ENCODE results near the gene SSX1. TPM values are rescaled to one million over a fixed set of nuclear protein-coding genes. Genes with fewer than 3 reads are reported as not detected.
"Not testable (repeated sequence)": the region's sequence is repeated elsewhere in the genome, so short reads cannot be mapped to it uniquely, and the experiment has no call there.

SSX1 gene, protein sequence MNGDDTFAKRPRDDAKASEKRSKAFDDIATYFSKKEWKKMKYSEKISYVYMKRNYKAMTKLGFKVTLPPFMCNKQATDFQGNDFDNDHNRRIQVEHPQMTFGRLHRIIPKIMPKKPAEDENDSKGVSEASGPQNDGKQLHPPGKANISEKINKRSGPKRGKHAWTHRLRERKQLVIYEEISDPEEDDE
- not detected for total RNA-seq
- not detected for polyA plus RNA-seq (2013, experiment 1 of 2)
- not detected for polyA plus RNA-seq (2013, experiment 2 of 2)
- long read RNA-seq, experiment 1, result 0 reads
- long read RNA-seq, experiment 2, result 0 reads
- long read RNA-seq, experiment 3, result 0 reads
- long read RNA-seq, experiment 4, result 0 reads

GRCh38 chrX:48255062-48255796 lies at the start of gene SSX1:
Gene SSX1 (plus strand): TSS chrX:48255392. CDS start chrX:48257242, 1,850 bp downstream.
- H3K4me3 Mint-ChIP-seq; H3K9me3 ChIP-seq (ENCODE audit: control insufficient read depth, low read length); H3K4me3 ChIP-seq (ENCODE audit: low read length); DNase-seq; H3K27me3 ChIP-seq (ENCODE audit: control insufficient read depth, insufficient read depth, low read length, poor library complexity, severe bottlenecking); H3K4me1 Mint-ChIP-seq; H3K4me1 ChIP-seq (ENCODE audit: control insufficient read depth, insufficient read depth, low read length); H3K27ac ChIP-seq (ENCODE audit: low read depth, low read length); H3K36me3 ChIP-seq (ENCODE audit: control insufficient read depth, insufficient read depth, low read length); H3K27ac Mint-ChIP-seq; H3K27me3 Mint-ChIP-seq (ENCODE audit: insufficient read depth); H3K9ac ChIP-seq (ENCODE audit: extremely low read depth, low read length, poor library complexity, severe bottlenecking); H3K36me3 Mint-ChIP-seq (ENCODE audit: low read depth): not testable (repeated sequence)
- WGBS, 2 experiments (ENCODE audit: insufficient coverage in 1 of 2, insufficient read length in 1 of 2), result 87 to 100% methylated on average over 1 to 9 of the region's 20 CpGs
- peaks cover 66% of the 10 kb centered on the region for H3K9me3 Mint-ChIP-seq

DNA sequence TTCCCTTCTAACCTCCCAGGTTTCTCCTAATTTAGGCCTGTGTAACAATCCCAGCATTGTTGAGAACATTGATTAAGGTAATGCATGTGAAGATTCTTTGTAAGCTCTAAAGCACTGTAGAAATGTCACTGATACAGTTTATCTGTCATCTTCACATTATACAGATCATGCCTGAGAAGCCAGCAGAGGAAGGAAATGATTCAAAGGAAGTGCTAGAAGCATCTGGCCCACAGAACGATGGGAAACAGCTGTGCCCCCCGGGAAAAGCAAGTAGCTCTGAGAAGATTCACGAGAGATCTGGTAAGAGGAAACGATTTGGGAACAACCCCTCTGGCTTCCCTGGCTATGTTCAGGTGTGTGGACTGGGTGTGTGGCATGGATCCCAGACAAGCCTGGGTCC lies 40.9 kb upstream of the SSX1 start:
- not testable (repeated sequence) for DNase-seq; H3K27ac Mint-ChIP-seq; H3K27me3 Mint-ChIP-seq (ENCODE audit: insufficient read depth); H3K9ac ChIP-seq (ENCODE audit: extremely low read depth, low read length, poor library complexity, severe bottlenecking); H3K27me3 ChIP-seq (ENCODE audit: control insufficient read depth, insufficient read depth, low read length, poor library complexity, severe bottlenecking); H3K36me3 Mint-ChIP-seq (ENCODE audit: low read depth); H3K4me3 Mint-ChIP-seq; H3K9me3 ChIP-seq (ENCODE audit: control insufficient read depth, low read length); H3K4me3 ChIP-seq (ENCODE audit: low read length); H3K4me1 ChIP-seq (ENCODE audit: control insufficient read depth, insufficient read depth, low read length); H3K36me3 ChIP-seq (ENCODE audit: control insufficient read depth, insufficient read depth, low read length); H3K4me1 Mint-ChIP-seq; H3K27ac ChIP-seq (ENCODE audit: low read depth, low read length)
- WGBS, 2 experiments (ENCODE audit: insufficient coverage in 1 of 2, insufficient read length in 1 of 2), result 89% methylated on average over 2 of the region's 4 CpGs; no CpG with 5 or more reads in 1 of the 2 experiments
- peaks cover 54% of the 10 kb centered on the region for H3K9me3 Mint-ChIP-seq

GRCh38 chrX:48224196-48224595 lies 31.0 kb upstream of the SSX1 start:
- not testable (repeated sequence) for H3K9me3 ChIP-seq (ENCODE audit: control insufficient read depth, low read length); H3K36me3 Mint-ChIP-seq (ENCODE audit: low read depth); H3K36me3 ChIP-seq (ENCODE audit: control insufficient read depth, insufficient read depth, low read length); H3K4me1 Mint-ChIP-seq; DNase-seq; H3K4me3 ChIP-seq (ENCODE audit: low read length); H3K27me3 Mint-ChIP-seq (ENCODE audit: insufficient read depth); H3K27me3 ChIP-seq (ENCODE audit: control insufficient read depth, insufficient read depth, low read length, poor library complexity, severe bottlenecking); H3K27ac ChIP-seq (ENCODE audit: low read depth, low read length); H3K4me3 Mint-ChIP-seq; H3K27ac Mint-ChIP-seq; H3K4me1 ChIP-seq (ENCODE audit: control insufficient read depth, insufficient read depth, low read length); H3K9ac ChIP-seq (ENCODE audit: extremely low read depth, low read length, poor library complexity, severe bottlenecking)
- WGBS, 2 experiments (ENCODE audit: insufficient coverage in 1 of 2, insufficient read length in 1 of 2), result 100% methylated on average over 3 of the region's 4 CpGs; no CpG with 5 or more reads in 1 of the 2 experiments
- H3K9me3 Mint-ChIP-seq, result peaks cover 67% of the 10 kb centered on the region

GRCh38 chrX:48252945-48253344 lies 2.2 kb upstream of the SSX1 start:
- H3K36me3 ChIP-seq (ENCODE audit: control insufficient read depth, insufficient read depth, low read length); H3K27me3 Mint-ChIP-seq (ENCODE audit: insufficient read depth): not testable (repeated sequence)
- WGBS, 2 experiments (ENCODE audit: insufficient coverage in 1 of 2, insufficient read length in 1 of 2), result 82 to 100% methylated on average over 1 to 2 of the region's 6 CpGs

DNA sequence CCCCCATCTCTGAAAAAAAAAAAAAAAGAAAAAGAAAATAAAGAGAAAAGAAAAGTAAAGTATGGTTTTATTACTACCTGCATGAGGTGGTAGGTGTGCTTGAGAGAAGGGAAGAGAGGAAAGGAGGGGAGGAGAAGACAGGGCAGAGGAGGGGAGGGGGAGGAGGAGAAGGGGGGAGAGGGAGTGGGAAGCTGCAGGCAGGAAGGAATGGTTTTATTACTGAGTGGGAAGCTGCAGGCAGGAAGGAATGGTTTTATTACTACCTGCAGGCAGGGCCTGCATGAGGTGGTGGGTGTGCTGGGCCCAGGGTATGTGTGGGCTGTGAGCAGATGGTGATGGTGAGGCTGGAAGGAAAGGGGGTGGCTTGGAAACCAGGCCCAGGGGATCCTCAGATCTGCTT lies 19.2 kb downstream of the SSX1 start:
- not testable (repeated sequence) for H3K27ac Mint-ChIP-seq; H3K4me1 Mint-ChIP-seq; H3K27ac ChIP-seq (ENCODE audit: low read depth, low read length); H3K4me1 ChIP-seq (ENCODE audit: control insufficient read depth, insufficient read depth, low read length); H3K36me3 Mint-ChIP-seq (ENCODE audit: low read depth); H3K27me3 Mint-ChIP-seq (ENCODE audit: insufficient read depth); DNase-seq; H3K9me3 ChIP-seq (ENCODE audit: control insufficient read depth, low read length); H3K36me3 ChIP-seq (ENCODE audit: control insufficient read depth, insufficient read depth, low read length); H3K9ac ChIP-seq (ENCODE audit: extremely low read depth, low read length, poor library complexity, severe bottlenecking); H3K27me3 ChIP-seq (ENCODE audit: control insufficient read depth, insufficient read depth, low read length, poor library complexity, severe bottlenecking); H3K4me3 Mint-ChIP-seq; H3K4me3 ChIP-seq (ENCODE audit: low read length)
- H3K9me3 Mint-ChIP-seq, result peaks cover 66% of the 10 kb centered on the region

More at GRCh38 chrX:48252945-48253344, 2.2 kb upstream of the SSX1 start:
- H3K9ac ChIP-seq (ENCODE audit: extremely low read depth, low read length, poor library complexity, severe bottlenecking); H3K27ac ChIP-seq (ENCODE audit: low read depth, low read length); H3K36me3 Mint-ChIP-seq (ENCODE audit: low read depth); H3K9me3 ChIP-seq (ENCODE audit: control insufficient read depth, low read length); H3K4me1 Mint-ChIP-seq; DNase-seq; H3K27me3 ChIP-seq (ENCODE audit: control insufficient read depth, insufficient read depth, low read length, poor library complexity, severe bottlenecking); H3K4me3 Mint-ChIP-seq; H3K4me3 ChIP-seq (ENCODE audit: low read length); H3K4me1 ChIP-seq (ENCODE audit: control insufficient read depth, insufficient read depth, low read length); H3K27ac Mint-ChIP-seq: not testable (repeated sequence)
- peaks cover 69% of the 10 kb centered on the region for H3K9me3 Mint-ChIP-seq
